ENCODE results near the gene SECTM1.

The SECTM1 gene

GRCh38 chr17:82346342-82347300 lies 13.1 kb upstream of the SECTM1 start:
- no peak for DNase-seq

- DNase-seq, result no peak
These were observed 11.8 kb upstream of the SECTM1 start for GRCh38 chr17:82345151-82345976.

GRCh38 chr17:82344175-82344907 lies 10.8 kb upstream of the SECTM1 start:
- no peak for DNase-seq

- DNase-seq, result no peak
These were observed 10.0 kb upstream of the SECTM1 start for GRCh38 chr17:82343560-82343959.

GRCh38 chr17:82342361-82343079 lies 9.0 kb upstream of the SECTM1 start:
- no peak for DNase-seq

- DNase-seq, result no peak
These were observed 6.3 kb upstream of the SECTM1 start for GRCh38 chr17:82339634-82340580.

- no peak for DNase-seq
These were observed 5.5 kb upstream of the SECTM1 start for GRCh38 chr17:82338858-82339633.

GRCh38 chr17:82334622-82335394 lies 1.2 kb upstream of the SECTM1 start:
- no peak for DNase-seq

GRCh38 chr17:82334204-82334621 lies 647 bp upstream of the SECTM1 start:
- no peak for DNase-seq

- no peak for DNase-seq
These were observed 792 bp downstream of the SECTM1 start for GRCh38 chr17:82332669-82333278.

GRCh38 chr17:82331345-82331939 lies 2.1 kb downstream of the SECTM1 start:
- DNase-seq, result no peak

- no peak for DNase-seq
These were observed 3.0 kb downstream of the SECTM1 start for GRCh38 chr17:82330322-82331239.

- DNase-seq, result no peak
These were observed 3.8 kb downstream of the SECTM1 start for GRCh38 chr17:82329683-82330321.

GRCh38 chr17:82328994-82329507 lies 4.5 kb downstream of the SECTM1 start:
- no peak for DNase-seq

GRCh38 chr17:82328141-82328993 lies 5.2 kb downstream of the SECTM1 start:
- no peak for DNase-seq

GRCh38 chr17:82327757-82328140 lies 5.8 kb downstream of the SECTM1 start:
- DNase-seq, result no peak

Measured in activated CD4-positive, CD25-positive, alpha-beta regulatory T cell (primary cell).